ENCODE results near the gene TEAD3.

GRCh38 chr6:35425284-35425683, 71.6 kb downstream of the TEAD3 start:
- TF ChIP-seq RAD21 (IDR thresholded peaks at IDR 0.05; ENCODE audit: insufficient read depth, low read depth, low read length): no peak
- TF ChIP-seq CTCF (IDR thresholded peaks at IDR 0.05 in 2 of 3, conservative IDR thresholded peaks at IDR 0.05 in 1 of 3; ENCODE audit: control insufficient read depth in 2 of 3, extremely low read depth in 1 of 3, insufficient read depth in 1 of 3, low read depth in 3 of 3, low read length in 3 of 3): no peak
- no peak for TF ChIP-seq MAX (IDR thresholded peaks at IDR 0.05; ENCODE audit: low read depth, low read length)
- TF ChIP-seq RB1 (IDR thresholded peaks at IDR 0.05; ENCODE audit: borderline replicate concordance): no peak
- TF ChIP-seq CEBPB (IDR thresholded peaks at IDR 0.05; ENCODE audit: borderline replicate concordance in 1 of 2, low read depth in 2 of 2, low read length in 2 of 2): no peak

Data from GM12878 (cell line).